ENCODE results near the gene BCOR. TPM values are rescaled to one million over a fixed set of nuclear protein-coding genes. Genes with fewer than 3 reads are reported as not detected.
A peak's percentile ranks its signal among the peaks of the same experiment; 100 is the strongest.

Gene BCOR
- total RNA-seq, 1 experiment from 2014 or later: 28.8 TPM

DNA sequence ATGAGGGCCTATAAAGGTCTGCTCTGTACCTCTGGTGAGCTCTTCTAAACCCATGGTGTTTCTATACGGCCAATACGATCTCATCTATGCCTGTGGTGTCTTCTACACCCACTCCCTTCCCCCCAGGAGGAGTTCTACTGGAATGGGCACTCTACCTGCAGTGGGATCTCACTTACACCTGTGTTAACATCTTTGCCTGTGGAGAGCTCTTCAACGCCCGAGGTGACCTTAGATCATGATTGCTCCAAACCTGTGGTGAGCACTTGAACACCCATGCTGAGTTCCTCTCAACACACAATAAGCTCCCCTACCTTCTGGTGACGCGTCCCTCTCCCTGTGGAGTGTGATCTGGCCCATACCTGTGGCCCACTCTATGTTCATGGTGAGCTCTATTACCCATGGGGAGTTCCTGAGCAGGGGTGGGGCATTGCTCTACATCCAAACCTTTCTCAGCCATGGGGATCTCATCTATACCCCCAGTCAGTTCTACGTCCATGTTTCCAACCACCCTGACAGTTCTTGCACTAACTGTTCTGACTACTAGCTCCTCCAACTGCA lies 48.6 kb downstream of the BCOR start:
- no peak for DNase-seq (ENCODE audit: low spot score)
- in situ Hi-C loops (cut with HindIII; ENCODE audit: low sequenced_read_pairs): no loop called here

DNA sequence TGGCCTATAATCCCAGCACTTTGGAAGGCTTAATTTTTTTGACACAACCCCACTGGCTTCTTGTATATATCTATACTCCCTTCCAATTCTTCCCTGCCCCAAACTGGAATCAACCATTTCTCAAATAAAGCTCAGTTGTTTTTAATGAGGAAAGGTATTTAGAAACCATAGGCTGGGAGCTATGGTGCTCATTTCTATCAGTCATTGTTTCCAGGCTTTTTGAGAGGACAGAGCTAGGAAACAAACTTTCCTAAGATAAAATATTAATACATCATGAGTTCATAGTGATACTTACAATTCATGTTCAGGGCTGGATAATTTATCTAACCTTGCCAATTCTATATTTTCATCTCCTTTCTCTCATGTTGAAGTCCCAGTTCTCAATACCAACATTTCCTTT lies 50.3 kb downstream of the BCOR start:
- in situ Hi-C loops (cut with HindIII; ENCODE audit: low sequenced_read_pairs): no loop called here
- DNase-seq (ENCODE audit: low spot score): no peak

DNA sequence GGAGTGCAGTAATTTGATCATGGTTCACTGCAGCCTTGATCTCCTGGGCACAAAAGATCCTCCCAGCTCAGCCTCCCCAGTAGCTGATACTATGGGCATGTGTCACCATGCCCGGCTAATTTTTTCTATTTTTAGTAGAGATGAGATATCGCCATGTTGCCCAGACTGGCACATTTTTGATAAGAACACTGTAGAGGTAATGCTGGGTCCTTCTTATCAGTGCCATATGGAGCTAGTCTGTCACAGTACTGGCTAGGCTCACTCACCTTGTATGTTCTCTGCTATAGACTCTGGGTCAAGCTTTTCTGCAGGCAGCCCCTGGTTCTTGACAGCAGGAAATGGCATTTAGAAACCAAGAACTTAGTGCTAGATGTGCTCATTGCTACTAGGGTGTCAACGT lies 53.9 kb downstream of the BCOR start:
- in situ Hi-C loops (cut with HindIII; ENCODE audit: low sequenced_read_pairs): no loop called here

DNA sequence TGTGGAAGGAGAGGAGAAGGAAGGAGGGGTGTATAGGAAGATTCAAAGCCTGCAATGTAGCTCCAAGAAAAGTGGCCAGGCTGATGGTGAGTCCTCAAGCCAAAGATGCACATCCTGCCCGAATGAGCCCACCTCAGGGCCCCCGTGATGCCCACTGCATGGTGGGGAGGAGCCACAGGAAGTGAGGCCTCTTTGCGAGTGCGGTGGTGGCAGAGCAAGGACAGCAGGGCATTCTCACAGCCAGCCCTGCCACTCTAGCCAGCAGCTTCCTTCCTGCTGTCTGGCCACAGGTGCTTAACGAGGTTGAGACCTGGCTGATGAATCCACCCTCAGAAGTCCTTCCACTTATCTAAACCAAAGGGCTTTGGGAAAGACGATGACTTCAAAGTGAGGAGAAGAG lies 55.8 kb downstream of the BCOR start:
- no peak for DNase-seq (ENCODE audit: low spot score)
- in situ Hi-C loops (cut with HindIII; ENCODE audit: low sequenced_read_pairs): no loop called here

More for the DNA sequence above, 53.9 kb downstream of the BCOR start:
- peak; percentile 1 for DNase-seq (ENCODE audit: low spot score)

DNA sequence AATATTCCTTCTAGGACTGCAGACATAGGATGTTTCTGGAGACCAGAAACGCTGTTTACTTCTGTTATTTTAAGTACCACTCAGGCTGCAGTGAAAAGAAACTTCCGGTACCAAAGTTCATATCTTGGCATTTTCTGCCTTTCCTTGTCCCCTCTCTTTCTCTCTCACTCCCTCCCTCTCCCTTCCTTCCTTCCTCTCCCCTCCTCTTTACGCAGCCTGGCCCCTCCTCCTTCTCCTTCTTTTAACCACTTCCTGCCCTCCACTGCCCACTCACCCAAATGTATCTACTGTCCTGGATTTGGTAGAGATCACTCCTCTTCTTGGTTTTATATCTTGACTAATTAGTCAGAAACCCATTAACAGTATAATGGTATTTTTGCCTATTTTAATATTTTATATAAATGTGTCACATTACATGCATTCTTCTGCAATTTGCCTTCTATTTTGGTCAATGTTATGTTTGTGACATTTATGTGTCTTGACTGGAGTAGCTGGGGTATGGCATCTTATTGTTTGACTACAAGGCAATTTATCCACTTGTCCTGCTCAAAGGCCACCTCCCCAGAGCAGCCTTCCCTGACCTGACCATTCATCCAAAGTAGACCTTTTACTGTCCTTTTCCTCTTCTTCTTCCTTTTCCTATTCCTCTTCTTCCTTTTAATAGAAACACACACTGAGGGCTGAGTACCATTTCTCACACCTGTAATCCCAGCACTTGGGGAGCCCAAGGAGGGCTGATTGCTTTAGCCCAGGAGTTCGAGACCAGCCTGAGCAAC lies 56.9 kb downstream of the BCOR start:
- DNase-seq (ENCODE audit: low spot score): no peak
- in situ Hi-C loops (cut with HindIII; ENCODE audit: low sequenced_read_pairs): no loop called here

DNA sequence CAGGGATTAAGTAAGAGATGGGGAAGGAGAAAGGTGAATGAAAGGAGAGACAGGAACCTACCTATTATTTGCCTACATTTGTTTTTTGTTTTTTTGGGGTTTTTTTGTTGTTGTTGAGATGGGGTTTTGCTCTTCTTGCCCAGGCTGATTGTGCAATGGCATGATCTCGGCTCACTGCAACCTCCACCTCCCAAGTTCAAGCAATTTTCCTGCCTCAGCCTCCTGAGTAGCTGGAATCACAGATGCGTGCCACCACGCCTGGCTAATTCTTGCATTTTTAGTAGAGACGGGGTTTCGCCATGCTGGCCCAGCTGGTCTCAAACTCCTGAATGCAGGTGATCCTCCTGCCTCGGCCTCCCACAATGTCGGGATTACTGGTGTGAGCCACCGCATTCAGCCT lies 57.9 kb downstream of the BCOR start:
- no peak for DNase-seq (ENCODE audit: low spot score)
- in situ Hi-C loops (cut with HindIII; ENCODE audit: low sequenced_read_pairs): no loop called here

DNA sequence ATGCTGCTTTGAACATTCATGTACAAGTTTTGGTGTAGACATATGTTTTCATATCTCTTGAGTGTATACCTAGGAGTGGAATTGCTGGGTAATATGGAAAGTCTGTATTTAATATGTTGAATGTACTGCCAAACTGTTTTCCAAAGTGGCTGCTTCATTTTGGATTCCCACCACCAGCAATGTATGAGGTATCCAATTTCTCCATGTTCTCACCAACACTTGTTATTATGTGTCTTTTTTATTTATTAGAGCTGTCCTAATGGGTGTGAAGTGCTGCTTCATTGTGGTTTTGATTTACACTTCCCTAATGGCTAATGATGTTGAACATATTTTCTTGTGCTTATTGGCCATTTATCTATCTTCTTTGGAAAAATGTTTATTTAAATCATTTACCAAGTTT lies 60.4 kb downstream of the BCOR start:
- no peak for DNase-seq (ENCODE audit: low spot score)
- in situ Hi-C loops (cut with HindIII; ENCODE audit: low sequenced_read_pairs): no loop called here

DNA sequence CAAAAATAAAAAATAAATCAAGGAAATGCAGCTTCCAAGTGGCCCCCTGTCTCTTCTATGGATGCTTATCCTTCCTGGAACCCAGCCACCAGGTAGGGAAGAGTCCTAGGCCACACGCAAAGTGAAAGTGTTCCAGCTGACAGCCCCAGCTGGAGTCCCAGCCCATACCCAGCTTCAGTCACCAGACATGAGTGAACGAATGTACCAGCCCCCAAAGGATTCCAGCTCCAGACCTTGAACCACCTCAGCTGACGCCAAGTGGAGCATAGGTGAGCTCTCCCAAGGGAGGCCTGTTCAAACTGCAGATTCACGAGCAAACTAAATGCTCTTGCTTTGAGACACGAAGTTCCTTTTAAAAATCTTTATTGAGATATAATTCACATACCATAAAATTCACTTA lies 62.0 kb downstream of the BCOR start:
- in situ Hi-C loops (cut with HindIII; ENCODE audit: low sequenced_read_pairs): no loop called here

DNA sequence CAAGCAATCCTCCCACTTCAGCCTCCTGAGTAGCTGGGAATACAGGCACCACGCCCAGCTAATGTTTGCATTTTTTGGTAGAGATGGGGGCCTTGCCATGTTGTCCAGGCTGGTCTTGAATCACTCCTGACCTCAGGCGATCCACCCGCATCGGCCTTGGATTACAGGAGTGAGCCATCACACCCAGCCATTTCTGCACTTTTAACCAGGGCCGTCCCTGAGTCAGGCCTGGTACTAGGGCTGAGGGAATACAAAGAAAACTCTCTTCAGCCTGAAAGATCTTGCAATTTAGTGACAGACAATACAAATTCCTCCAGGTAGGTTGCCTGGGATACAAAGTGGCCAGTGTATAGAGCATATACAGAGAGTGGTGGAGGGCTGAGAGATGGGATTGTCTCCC lies 65.8 kb downstream of the BCOR start:
- in situ Hi-C loops (cut with HindIII; ENCODE audit: low sequenced_read_pairs): no loop called here
- no peak for DNase-seq (ENCODE audit: low spot score)

More for the DNA sequence above, 62.0 kb downstream of the BCOR start:
- no peak for DNase-seq (ENCODE audit: low spot score)

DNA sequence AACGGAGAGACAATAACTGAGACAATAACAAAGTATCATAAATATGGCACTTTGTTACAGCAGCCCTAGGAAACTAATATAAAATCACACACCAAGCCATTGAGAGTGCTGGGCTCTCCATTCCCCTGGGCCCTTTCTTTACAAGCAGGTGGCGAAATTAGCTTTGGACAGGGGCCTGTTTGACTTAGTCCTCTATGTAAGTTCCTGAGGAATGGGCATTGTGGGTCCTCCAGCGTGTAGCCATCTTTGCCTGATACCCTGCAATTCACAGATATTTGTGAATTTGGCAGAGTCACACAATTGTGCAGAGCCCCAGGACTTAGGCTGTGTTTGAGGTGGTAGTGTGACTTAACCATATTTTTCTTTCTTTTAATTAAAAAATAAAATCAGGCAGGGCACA lies 67.6 kb downstream of the BCOR start:
- DNase-seq (ENCODE audit: low spot score): no peak
- in situ Hi-C loops (cut with HindIII; ENCODE audit: low sequenced_read_pairs): no loop called here

DNA sequence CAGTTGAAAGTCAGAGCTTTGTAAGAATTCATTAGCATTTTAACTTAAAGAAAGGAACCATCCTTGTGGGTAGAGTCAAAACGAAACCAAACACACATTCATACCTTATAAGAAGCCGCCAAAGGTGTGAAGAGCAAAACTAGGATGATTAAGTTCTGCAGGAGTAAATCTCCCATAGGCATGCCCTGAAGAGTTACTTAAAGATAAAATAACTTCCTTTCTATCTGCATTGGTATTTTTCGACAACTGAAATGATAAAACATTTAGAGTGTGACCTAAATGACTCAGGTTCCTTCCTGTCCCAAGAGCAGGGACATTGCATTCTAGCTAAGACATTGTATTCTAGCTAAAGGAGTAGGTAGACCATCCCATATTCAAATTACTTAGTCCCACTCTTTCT lies 75.3 kb downstream of the BCOR start:
- in situ Hi-C loops (cut with HindIII; ENCODE audit: low sequenced_read_pairs): no loop called here
- DNase-seq (ENCODE audit: low spot score): no peak

DNA sequence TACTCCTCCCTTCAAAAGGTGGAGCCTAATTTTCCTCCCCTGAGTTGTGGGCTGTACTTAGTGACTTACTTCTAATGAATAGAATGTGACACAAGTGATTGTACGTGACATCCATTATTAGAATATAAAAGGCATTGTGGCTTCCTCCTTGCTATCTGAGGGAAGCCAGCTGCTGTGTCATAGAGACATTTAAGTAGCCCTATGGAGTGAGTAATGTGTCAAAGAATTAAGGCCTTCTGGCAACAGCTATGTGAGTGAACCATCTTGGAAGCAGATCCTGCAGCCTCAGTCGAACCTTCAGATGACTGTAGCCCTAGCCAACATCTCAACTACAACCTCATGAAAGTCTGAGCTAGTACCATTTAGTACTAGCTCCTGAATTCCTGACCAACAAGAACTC lies 76.1 kb downstream of the BCOR start:
- DNase-seq (ENCODE audit: low spot score): no peak
- in situ Hi-C loops (cut with HindIII; ENCODE audit: low sequenced_read_pairs): no loop called here

DNA sequence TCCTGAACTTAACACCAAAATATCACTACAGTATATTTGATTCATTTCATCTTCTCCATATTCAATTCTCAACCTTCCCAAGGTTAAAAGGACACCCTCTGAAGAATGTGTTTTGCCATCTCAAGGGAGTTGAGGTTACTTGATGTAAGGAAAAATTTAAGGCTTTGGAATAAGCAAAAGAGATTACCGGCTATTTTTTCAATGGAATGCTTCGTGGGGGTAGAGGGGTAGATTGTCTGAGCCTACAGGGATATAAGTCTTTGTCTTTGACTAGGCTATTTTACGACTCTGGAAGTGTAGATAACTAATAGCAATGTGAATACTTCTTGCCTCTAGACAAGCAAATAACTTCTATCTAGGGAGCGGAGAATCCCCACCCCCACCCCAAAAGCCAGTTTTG lies 78.2 kb downstream of the BCOR start:
- DNase-seq (ENCODE audit: low spot score): no peak
- in situ Hi-C loops (cut with HindIII; ENCODE audit: low sequenced_read_pairs): no loop called here

DNA sequence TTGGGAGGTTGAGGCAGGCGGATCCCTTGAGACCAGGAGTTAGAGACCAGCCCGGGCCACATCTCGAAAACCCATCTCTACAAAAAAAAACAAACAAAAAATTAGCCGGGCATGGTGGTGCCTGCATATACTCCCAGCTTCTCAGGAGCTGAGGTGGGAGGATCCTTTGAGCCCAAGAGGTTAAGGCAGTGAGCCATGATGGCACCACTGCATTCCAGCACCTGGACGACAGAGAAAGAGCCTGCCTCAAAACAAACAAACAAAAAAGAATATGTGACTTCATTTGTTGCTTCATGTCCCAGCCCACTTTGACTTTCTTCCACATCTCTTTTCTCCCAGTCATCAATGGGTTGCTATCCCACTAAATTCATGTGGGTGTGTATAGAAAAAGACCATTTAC lies 79.7 kb downstream of the BCOR start:
- in situ Hi-C loops (cut with HindIII; ENCODE audit: low sequenced_read_pairs): no loop called here
- DNase-seq (ENCODE audit: low spot score): no peak

DNA sequence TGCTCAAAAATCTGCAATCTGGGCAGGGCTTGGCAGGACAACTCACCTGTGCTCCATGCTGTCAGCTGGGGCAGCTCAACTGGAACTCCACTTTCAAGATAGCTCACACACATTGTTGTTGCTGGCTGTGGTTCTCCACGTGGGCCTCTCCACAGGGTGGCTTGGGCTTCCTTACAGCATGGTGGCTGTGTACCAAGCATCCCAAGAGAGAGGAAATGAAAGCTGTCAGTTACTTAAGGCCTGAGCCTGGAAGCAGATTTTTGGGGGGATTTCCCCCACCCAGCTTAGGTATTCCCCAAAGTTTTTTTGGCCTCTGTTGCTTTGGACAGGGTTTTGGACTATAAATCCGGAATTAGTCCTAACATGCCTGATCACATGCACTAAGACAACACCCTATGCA lies 81.0 kb downstream of the BCOR start:
- in situ Hi-C loops (cut with HindIII; ENCODE audit: low sequenced_read_pairs): no loop called here
- no peak for DNase-seq (ENCODE audit: low spot score)

DNA sequence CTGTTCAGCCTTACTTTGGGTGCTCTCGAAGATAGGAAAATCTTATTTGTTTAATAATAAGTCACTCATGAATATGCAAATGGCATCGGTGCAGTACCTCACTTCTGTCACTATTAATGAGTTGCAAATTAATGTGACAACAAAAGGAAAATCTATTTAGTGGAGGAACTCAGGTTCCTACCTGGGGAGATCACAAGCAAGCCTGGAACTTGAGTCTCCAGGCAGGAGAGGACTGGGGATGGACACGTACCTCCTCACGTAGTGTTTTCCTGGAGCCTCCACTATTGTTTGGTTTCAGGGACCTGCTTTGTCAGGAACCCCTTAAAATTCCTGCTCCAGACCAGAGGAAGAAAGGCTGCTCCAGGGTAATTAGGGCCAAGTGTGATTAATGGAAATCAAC lies 82.1 kb downstream of the BCOR start:
- in situ Hi-C loops (cut with HindIII; ENCODE audit: low sequenced_read_pairs): no loop called here
- DNase-seq (ENCODE audit: low spot score): no peak

DNA sequence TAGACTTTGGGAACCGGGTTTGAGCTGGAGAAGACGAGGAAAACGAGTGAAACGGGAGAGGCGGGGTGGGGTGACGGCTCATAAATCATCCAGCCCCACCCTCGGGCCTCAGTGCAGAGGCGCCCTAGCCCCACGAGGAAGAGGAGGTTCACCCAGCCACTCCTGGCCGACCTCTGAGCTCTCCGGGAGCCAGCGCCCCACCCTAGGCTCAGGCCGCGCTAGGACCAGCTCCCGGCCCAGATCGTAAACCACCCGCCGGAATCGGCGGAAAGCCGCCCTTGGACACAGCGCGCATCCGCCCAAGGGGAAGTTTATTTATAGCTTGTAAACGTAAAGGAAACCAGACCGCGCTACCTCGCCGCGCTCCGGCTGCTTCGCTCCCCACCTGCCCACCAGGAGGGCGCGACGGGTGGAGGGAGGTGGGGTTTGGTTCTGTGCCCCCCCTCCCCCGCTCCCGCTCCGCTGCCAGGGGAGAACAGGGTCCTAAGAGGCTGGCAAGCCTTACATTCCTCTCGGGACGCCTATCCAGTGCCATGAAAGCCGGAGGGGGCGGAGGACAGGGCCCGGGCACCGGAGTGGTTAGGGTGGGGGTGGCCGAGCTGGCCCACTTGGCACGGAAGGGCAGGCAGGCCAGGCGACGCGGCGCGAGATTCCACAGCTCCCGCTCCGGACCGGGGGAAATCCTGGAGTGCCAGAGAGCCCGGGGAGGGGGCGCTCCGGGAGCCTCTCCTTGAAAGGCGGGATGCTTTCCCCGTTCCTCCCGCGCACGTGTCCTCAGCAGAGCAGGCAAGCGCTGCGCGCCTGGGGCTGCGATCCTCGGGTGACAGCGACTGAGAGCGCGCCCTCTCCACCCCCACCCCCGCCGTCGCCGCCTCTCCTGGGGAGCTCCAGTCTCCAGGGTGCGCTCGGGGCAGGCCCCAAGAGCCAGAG lies 84.2 kb downstream of the BCOR start:
- in situ Hi-C loops (cut with HindIII; ENCODE audit: low sequenced_read_pairs): no loop called here

DNA sequence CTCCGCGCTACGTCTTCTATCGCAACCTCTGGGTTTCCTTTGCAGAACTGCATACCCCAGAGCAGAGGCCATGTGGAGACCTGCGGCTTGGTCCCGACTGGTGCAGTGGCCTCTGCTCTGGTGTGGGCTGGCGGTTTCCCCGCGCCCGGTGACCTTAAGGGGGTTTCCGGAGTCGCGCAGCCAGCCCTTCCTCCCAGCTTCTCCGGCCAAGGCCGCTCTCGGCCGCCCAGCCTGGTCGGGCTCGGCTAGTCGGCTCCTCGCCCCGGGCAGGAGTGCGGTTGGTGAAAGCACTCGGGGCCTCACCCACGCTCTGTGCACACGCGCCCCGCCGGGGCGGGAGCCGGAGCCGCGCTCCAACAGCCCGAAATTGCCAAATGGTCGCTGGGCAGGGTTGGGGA lies 84.9 kb downstream of the BCOR start:
- no peak for DNase-seq (ENCODE audit: low spot score)
- in situ Hi-C loops (cut with HindIII; ENCODE audit: low sequenced_read_pairs): no loop called here

More for the DNA sequence above, 84.2 kb downstream of the BCOR start:
- DNase-seq (ENCODE audit: low spot score): peak; percentile 23

DNA sequence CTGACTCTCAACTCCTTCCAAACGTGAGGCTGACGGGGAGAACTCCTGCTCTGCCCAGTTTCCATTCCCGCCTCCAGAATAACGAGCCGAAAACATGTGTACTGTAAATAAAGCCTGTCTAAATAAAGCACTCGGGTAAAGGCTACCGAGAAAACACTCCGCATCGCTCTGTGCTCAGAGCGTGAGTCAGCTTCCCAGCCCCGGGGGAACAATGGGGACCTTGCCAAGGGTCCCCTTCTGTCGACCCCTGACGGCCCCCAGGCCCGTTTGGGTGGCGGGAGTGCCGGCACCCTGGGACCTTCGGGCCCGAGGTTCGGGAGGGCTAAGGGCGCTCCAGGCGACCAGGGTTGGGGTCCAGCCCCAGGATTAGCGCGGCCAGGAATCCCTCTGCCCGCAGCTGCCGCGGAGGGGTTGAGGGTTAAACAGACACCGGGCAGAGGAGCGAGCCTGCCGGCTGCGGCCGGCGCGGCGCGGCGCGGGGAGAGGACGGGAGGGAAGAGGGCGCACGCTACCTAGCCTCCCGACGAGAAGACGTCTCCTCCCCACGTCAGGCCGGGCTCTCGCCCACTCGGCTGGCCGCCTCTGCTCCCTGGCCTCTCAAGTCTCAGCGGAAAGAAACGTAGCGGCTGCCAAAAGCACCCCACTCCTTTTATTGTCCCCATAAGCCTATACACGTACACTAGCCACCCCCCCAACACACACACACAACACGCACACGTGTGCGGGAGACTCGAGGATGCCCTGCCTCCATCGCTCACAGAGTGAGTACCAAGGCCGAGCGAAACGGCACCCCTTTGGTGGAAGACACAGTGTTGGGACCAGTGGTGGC lies 85.5 kb downstream of the BCOR start:
- in situ Hi-C loops (cut with HindIII; ENCODE audit: low sequenced_read_pairs): no loop called here
- no peak for DNase-seq (ENCODE audit: low spot score)

Measured in G401 (cell line).